ENCODE data around the gene CYTH4. TPM values are rescaled to one million over a fixed set of nuclear protein-coding genes. Genes with fewer than 3 reads are reported as not detected.

CYTH4 gene
- total and polyA plus RNA-seq, 4 donors: 1.9 to 9.9 (median 5.9) TPM

- H3K27ac ChIP-seq (ENCODE audit: low read depth in 1 of 2, low read length in 2 of 2): no peak overlapping the region
- TF ChIP-seq REST (IDR thresholded peaks at IDR 0.05) (no peak), ATF3 (IDR thresholded peaks at IDR 0.05) (no peak), JUND (IDR thresholded peaks at IDR 0.05) (no peak), RXRA (IDR thresholded peaks at IDR 0.05) (no peak), ZBTB33 (IDR thresholded peaks at IDR 0.05) (no peak), GABPA (IDR thresholded peaks at IDR 0.05 in 1 of 2, conservative IDR thresholded peaks at IDR 0.05 in 1 of 2) (no peak), FOXA2 (IDR thresholded peaks at IDR 0.05) (no peak), HNF4G (IDR thresholded peaks at IDR 0.05) (no peak), CTCF (IDR thresholded peaks at IDR 0.05; ENCODE audit: low read depth, low read length, missing input control) (no peak), YY1 (IDR thresholded peaks at IDR 0.05) (no peak), TAF1 (conservative IDR thresholded peaks at IDR 0.05) (no peak)
- DNase-seq (ENCODE audit: low spot score): no peak
- H3K4me1 ChIP-seq (ENCODE audit: control insufficient read depth in 4 of 4, insufficient read depth in 4 of 4, low read length in 3 of 4): peaks cover 0 to 3% (median 0%) of the 10 kb centered on the region in 4 donors
- H3K9ac ChIP-seq (ENCODE audit: low read depth in 1 of 2, low read length in 2 of 2): no peak overlapping the region
- no peak overlapping the region for H3K4me3 ChIP-seq (ENCODE audit: low read depth in 1 of 3, low read length in 3 of 3)
- H3K9me3 ChIP-seq (ENCODE audit: control insufficient read depth in 4 of 4, low read length in 3 of 4): no peaks in the 10 kb centered on the region
- H3K36me3 ChIP-seq (ENCODE audit: control insufficient read depth in 4 of 4, insufficient read depth in 3 of 4, low read depth in 1 of 4, low read length in 3 of 4): no peaks in the 10 kb centered on the region
- WGBS: 75% methylated on average over 6 of the region's 6 CpGs
- H3K27me3 ChIP-seq (ENCODE audit: control insufficient read depth in 4 of 4, insufficient read depth in 4 of 4, low read length in 3 of 4): no peaks in the 10 kb centered on the region
These were observed 36.6 kb upstream of the CYTH4 start for GRCh38 chr22:37245740-37246139.

GRCh38 chr22:37248251-37248650, 34.1 kb upstream of the CYTH4 start:
- Histone ChIP-seq H3K9ac (ENCODE audit: low read depth in 1 of 2, low read length in 2 of 2) (no peak overlapping the region), H3K4me3 (ENCODE audit: low read depth in 1 of 3, low read length in 3 of 3) (no peak overlapping the region), H3K27ac (ENCODE audit: low read depth in 1 of 2, low read length in 2 of 2) (no peak overlapping the region), H3K4me1 (ENCODE audit: control insufficient read depth in 4 of 4, insufficient read depth in 4 of 4, low read length in 3 of 4) (no peaks in the 10 kb centered on the region), H3K9me3 (ENCODE audit: control insufficient read depth in 4 of 4, low read length in 3 of 4) (no peaks in the 10 kb centered on the region), H3K36me3 (ENCODE audit: control insufficient read depth in 4 of 4, insufficient read depth in 3 of 4, low read depth in 1 of 4, low read length in 3 of 4) (no peaks in the 10 kb centered on the region), H3K27me3 (ENCODE audit: control insufficient read depth in 4 of 4, insufficient read depth in 4 of 4, low read length in 3 of 4) (no peaks in the 10 kb centered on the region)
- WGBS: 71% methylated on average over 6 of the region's 6 CpGs
- DNase-seq (ENCODE audit: low spot score): no peak
- TF ChIP-seq RXRA (IDR thresholded peaks at IDR 0.05) (no peak), CTCF (IDR thresholded peaks at IDR 0.05; ENCODE audit: low read depth, low read length, missing input control) (no peak), JUND (IDR thresholded peaks at IDR 0.05) (no peak), HNF4A (conservative IDR thresholded peaks at IDR 0.05) (no peak), SP1 (IDR thresholded peaks at IDR 0.05) (no peak), GABPA (IDR thresholded peaks at IDR 0.05 in 1 of 2, conservative IDR thresholded peaks at IDR 0.05 in 1 of 2) (no peak), ATF3 (IDR thresholded peaks at IDR 0.05) (no peak), ZBTB33 (IDR thresholded peaks at IDR 0.05) (no peak), NR2F2 (IDR thresholded peaks at IDR 0.05) (no peak), YY1 (IDR thresholded peaks at IDR 0.05) (no peak), MAX (IDR thresholded peaks at IDR 0.05) (no peak), TAF1 (conservative IDR thresholded peaks at IDR 0.05) (no peak), HNF4G (IDR thresholded peaks at IDR 0.05) (no peak), FOXA1 (IDR thresholded peaks at IDR 0.05) (no peak)
